Skeletal muscle satellite cell (primary cell): ENCODE data around the gene AFTPH.

Source experiments
- H3K27me3 ChIP-seq: 2 replicates; pipeline ENCODE4 v1.7.0; 2013; ENCODE audit warnings: low read length; ENCODE audit not compliant: control insufficient read depth, insufficient read depth
- H3K36me3 ChIP-seq: 2 replicates; pipeline ENCODE4 v1.7.0; 2013; ENCODE audit warnings: mild to moderate bottlenecking, control low read depth, low read length; ENCODE audit not compliant: insufficient read depth
- H3K4me1 ChIP-seq: 2 replicates; pipeline ENCODE4 v1.7.0; 2013; ENCODE audit warnings: low read length; ENCODE audit not compliant: control insufficient read depth, insufficient read depth
- H3K4me2 ChIP-seq: 2 replicates; pipeline ENCODE4 v1.7.0; 2013; ENCODE audit warnings: mild to moderate bottlenecking, low read length
- H3K4me3 ChIP-seq: 2 replicates; pipeline ENCODE4 v1.7.0; 2013; ENCODE audit warnings: low read length
- H3K9ac ChIP-seq: 2 replicates; pipeline ENCODE4 v1.7.0; 2013; ENCODE audit warnings: mild to moderate bottlenecking, low read depth, low read length, moderate library complexity
- H3K9me3 ChIP-seq: replicated peaks from 2 replicates; pipeline ENCODE4 v1.7.0; 2013; ENCODE audit warnings: mild to moderate bottlenecking, control low read depth, low read length

Gene AFTPH

GRCh38 chr2:64622443-64623241 is 98.5 kb downstream of the AFTPH start:
- Histone ChIP-seq H3K4me2 (peak overlapping the region; percentile 8), H3K4me3 (no peak overlapping the region), H3K36me3 (no peaks in the 10 kb centered on the region)

GRCh38 chr2:64623242-64623850 is 99.2 kb downstream of the AFTPH start:
- no peaks in the 10 kb centered on the region for H3K27me3 ChIP-seq
- H3K9ac ChIP-seq: no peak overlapping the region
- H3K4me3 ChIP-seq: no peak overlapping the region
- peak overlapping the region; percentile 8 for H3K4me2 ChIP-seq
- peaks cover 9% of the 10 kb centered on the region for H3K4me1 ChIP-seq
- no peaks in the 10 kb centered on the region for H3K9me3 ChIP-seq
- no peaks in the 10 kb centered on the region for H3K36me3 ChIP-seq

More at GRCh38 chr2:64622443-64623241, 98.5 kb downstream of the AFTPH start:
- peaks cover 9% of the 10 kb centered on the region for H3K4me1 ChIP-seq
- no peaks in the 10 kb centered on the region for H3K9me3 ChIP-seq
- no peaks in the 10 kb centered on the region for H3K27me3 ChIP-seq
- no peak overlapping the region for H3K9ac ChIP-seq

- H3K36me3 ChIP-seq: no peaks in the 10 kb centered on the region
- H3K9me3 ChIP-seq: no peaks in the 10 kb centered on the region
- peaks cover 9% of the 10 kb centered on the region for H3K4me1 ChIP-seq
- H3K27me3 ChIP-seq: no peaks in the 10 kb centered on the region
- no peak overlapping the region for H3K4me3 ChIP-seq
- H3K4me2 ChIP-seq: no peak overlapping the region
- no peak overlapping the region for H3K9ac ChIP-seq
These were observed 100.0 kb downstream of the AFTPH start for GRCh38 chr2:64624108-64624610.

- H3K9ac ChIP-seq: no peak overlapping the region
- H3K4me3 ChIP-seq: no peak overlapping the region
- H3K9me3 ChIP-seq: no peaks in the 10 kb centered on the region
- H3K4me2 ChIP-seq: no peak overlapping the region
- peaks cover under 1% of the 10 kb centered on the region for H3K36me3 ChIP-seq
- H3K27me3 ChIP-seq: no peaks in the 10 kb centered on the region
- H3K4me1 ChIP-seq: peaks cover 9% of the 10 kb centered on the region
These were observed 100.7 kb downstream of the AFTPH start for GRCh38 chr2:64624862-64625261.

GRCh38 chr2:64625299-64626145 is 101.4 kb downstream of the AFTPH start:
- no peak overlapping the region for H3K4me2 ChIP-seq
- H3K4me3 ChIP-seq: no peak overlapping the region
- H3K36me3 ChIP-seq: peaks cover 6% of the 10 kb centered on the region
- H3K9ac ChIP-seq: no peak overlapping the region
- no peaks in the 10 kb centered on the region for H3K9me3 ChIP-seq
- H3K4me1 ChIP-seq: peaks cover 9% of the 10 kb centered on the region
- no peaks in the 10 kb centered on the region for H3K27me3 ChIP-seq

- H3K4me2 ChIP-seq: no peak overlapping the region
- H3K4me3 ChIP-seq: no peak overlapping the region
- H3K4me1 ChIP-seq: peaks cover 9% of the 10 kb centered on the region
- no peaks in the 10 kb centered on the region for H3K27me3 ChIP-seq
- peaks cover 14% of the 10 kb centered on the region for H3K36me3 ChIP-seq
- H3K9me3 ChIP-seq: no peaks in the 10 kb centered on the region
- H3K9ac ChIP-seq: no peak overlapping the region
These were observed 102.2 kb downstream of the AFTPH start for GRCh38 chr2:64626146-64626809.

- H3K27me3 ChIP-seq: no peaks in the 10 kb centered on the region
- H3K36me3 ChIP-seq: peaks cover 21% of the 10 kb centered on the region
- H3K4me1 ChIP-seq: peaks cover 9% of the 10 kb centered on the region
- H3K9ac ChIP-seq: no peak overlapping the region
- H3K4me2 ChIP-seq: no peak overlapping the region
- no peak overlapping the region for H3K4me3 ChIP-seq
- H3K9me3 ChIP-seq: no peaks in the 10 kb centered on the region
These were observed 103.0 kb downstream of the AFTPH start for GRCh38 chr2:64626963-64627760.

GRCh38 chr2:64627860-64628841 is 104.0 kb downstream of the AFTPH start:
- Histone ChIP-seq H3K36me3 (peaks cover 30% of the 10 kb centered on the region), H3K9me3 (no peaks in the 10 kb centered on the region), H3K4me3 (no peak overlapping the region), H3K9ac (no peak overlapping the region), H3K4me2 (no peak overlapping the region), H3K4me1 (peaks cover 1% of the 10 kb centered on the region), H3K27me3 (no peaks in the 10 kb centered on the region)

GRCh38 chr2:64629329-64629781 is 105.2 kb downstream of the AFTPH start:
- Histone ChIP-seq H3K27me3 (no peaks in the 10 kb centered on the region), H3K9me3 (no peaks in the 10 kb centered on the region), H3K36me3 (peaks cover 40% of the 10 kb centered on the region), H3K4me2 (no peak overlapping the region), H3K4me3 (no peak overlapping the region), H3K9ac (no peak overlapping the region), H3K4me1 (no peaks in the 10 kb centered on the region)
